Endothelial cell of umbilical vein (primary cell): ENCODE data around the gene SIM1. TPM values are rescaled to one million over a fixed set of nuclear protein-coding genes. Genes with fewer than 3 reads are reported as not detected.

Experiments
- BruUV-seq: library from RNA; stranded (reverse); fragments of 400-500 nt; replicated peaks from 2 replicates; lab custom pipeline; 2021; lab: Mats Ljungman, UMichigan
- CTCF ChIA-PET: fragments of 300-600, 350-600 bp; sonication (Branson Sonifier 250); formaldehyde crosslinking; loops from one replicate; lab custom pipeline; 2021; ENCODE audit warnings: antibody characterized with exemption, inconsistent platforms; lab: Charles Lee
- POLR2A ChIA-PET: fragments of 300-600, 350-600 bp; sonication (Branson Sonifier 250); formaldehyde crosslinking; loops from one replicate; lab custom pipeline; 2021; ENCODE audit warnings: antibody characterized with exemption, inconsistent platforms; lab: Charles Lee
- DNase-seq: peaks from one replicate; pipeline ENCODE4 v3.0.0-alpha.2; 2011; ENCODE audit warnings: low read depth, low spot score
- FAIRE-seq: peaks from 2 replicates; lab custom pipeline; 2011; peaks lifted over from hg19 to GRCh38; lab: Jason Lieb, UNC
- H2AFZ ChIP-seq: 2 replicates; pipeline ENCODE4 v1.6.0; 2012; ENCODE audit warnings: low read depth, low read length, control low read depth, inconsistent platforms
- H3K27ac ChIP-seq: 2 replicates; pipeline ENCODE4 v1.5.1; 2011; ENCODE audit warnings: low read depth, mild to moderate bottlenecking, control low read depth, low read length, moderate library complexity; ENCODE audit not compliant: insufficient read depth
- H3K27me3 ChIP-seq, 2 experiments: 2 replicates each; pipeline versions ENCODE4 v1.6.0 to v1.6.1; 2011; ENCODE audit warnings: low read length in 2 of 2, mixed read lengths in 1 of 2; ENCODE audit not compliant: control insufficient read depth in 2 of 2, insufficient read depth in 2 of 2
- H3K36me3 ChIP-seq, 2 experiments: 2 replicates in 1 of 2; 3 replicates in 1 of 2; pipeline ENCODE4 v1.5.1; 2011; ENCODE audit warnings: low read length in 2 of 2, mild to moderate bottlenecking in 1 of 2, moderate library complexity in 1 of 2; ENCODE audit not compliant: control insufficient read depth in 2 of 2, insufficient read depth in 2 of 2; ENCODE audit errors: extremely low read depth in 1 of 2
- H3K4me1 ChIP-seq: 3 replicates; pipeline ENCODE4 v1.5.1; 2011; ENCODE audit warnings: mild to moderate bottlenecking, low read length; ENCODE audit not compliant: control insufficient read depth, insufficient read depth; ENCODE audit errors: extremely low read depth
- H3K4me2 ChIP-seq: 2 replicates; pipeline ENCODE4 v1.6.1; 2011; ENCODE audit warnings: low read length, control low read depth, mixed read lengths; ENCODE audit not compliant: insufficient read depth
- H3K4me3 ChIP-seq, 3 experiments: fragments of 200-600 bp in 1 of 3; sonication (generic), shearing (Covaris generic) in 1 of 3; replicated peaks in 1 of 3; 2 replicates each; pipeline ENCODE4 v1.5.1; 2011 to 2016; ENCODE audit warnings: control low read depth in 3 of 3, low read length in 3 of 3, mild to moderate bottlenecking in 2 of 3, inconsistent platforms in 1 of 3, low read depth in 1 of 3, moderate library complexity in 1 of 3; ENCODE audit not compliant: insufficient read depth in 1 of 3
- H3K79me2 ChIP-seq: 2 replicates; pipeline ENCODE4 v1.6.0; 2012; ENCODE audit warnings: low read length, inconsistent platforms; ENCODE audit not compliant: control insufficient read depth, insufficient read depth
- H3K9ac ChIP-seq: replicated peaks from 2 replicates; pipeline ENCODE3; 2011; ENCODE audit warnings: low read length, control low read depth; ENCODE audit not compliant: insufficient read depth; ENCODE audit errors: extremely low read depth
- H3K9me1 ChIP-seq: replicated peaks from 3 replicates; pipeline ENCODE4 v1.6.0; 2011; ENCODE audit warnings: mild to moderate bottlenecking, low read length; ENCODE audit not compliant: control insufficient read depth, insufficient read depth; ENCODE audit errors: extremely low read depth
- H3K9me3 ChIP-seq: replicated peaks from 2 replicates; pipeline ENCODE4 v1.5.1; 2012; ENCODE audit warnings: low read length, inconsistent platforms; ENCODE audit not compliant: control insufficient read depth, insufficient read depth
- H4K20me1 ChIP-seq: replicated peaks from 2 replicates; pipeline ENCODE3; 2011; ENCODE audit warnings: mild to moderate bottlenecking, low read length; ENCODE audit not compliant: control insufficient read depth, insufficient read depth; ENCODE audit errors: extremely low read depth
- CTCF ChIP-seq, 2 donors: IDR thresholded peaks; 1 replicate in 1 of 2; 2 replicates in 1 of 2; pipeline ENCODE4 v1.5.1; 2011; ENCODE audit warnings: low read length in 2 of 2, mild to moderate bottlenecking in 2 of 2, moderate library complexity in 2 of 2, control low read depth in 1 of 2, inconsistent platforms in 1 of 2, low read depth in 1 of 2; ENCODE audit not compliant: insufficient read depth in 1 of 2; ENCODE audit errors: extremely low read depth in 1 of 2
- EZH2 ChIP-seq: IDR thresholded peaks from 2 replicates; pipeline ENCODE4 v1.6.1; 2012; ENCODE audit warnings: borderline replicate concordance, low read depth, mild to moderate bottlenecking, moderate library complexity, low read length, inconsistent platforms; ENCODE audit not compliant: severe bottlenecking
- FOS ChIP-seq: IDR thresholded peaks from 2 replicates; pipeline ENCODE4 v1.6.1; 2011; ENCODE audit warnings: mild to moderate bottlenecking, low read length, moderate library complexity, borderline replicate concordance; ENCODE audit not compliant: insufficient read depth
- GATA2 ChIP-seq: IDR thresholded peaks from 2 replicates; pipeline ENCODE4 v1.7.0; 2011; ENCODE audit warnings: low read depth, mild to moderate bottlenecking, moderate library complexity, mixed read lengths, low read length; ENCODE audit not compliant: insufficient read length, insufficient read depth
- JUN ChIP-seq: IDR thresholded peaks from 2 replicates; pipeline ENCODE4 v1.6.1; 2011; ENCODE audit warnings: borderline replicate concordance, low read depth; ENCODE audit not compliant: insufficient read length, insufficient read depth
- MYC ChIP-seq: IDR thresholded peaks from one replicate; pipeline ENCODE4 v1.6.1; 2011; ENCODE audit warnings: mild to moderate bottlenecking, low read depth, low read length
- POLR2A ChIP-seq: IDR thresholded peaks from 2 replicates; pipeline ENCODE4 v1.6.1; 2012; ENCODE audit warnings: low read depth, mild to moderate bottlenecking, control low read depth, low read length
- POLR2AphosphoS5 ChIP-seq: IDR thresholded peaks from 2 replicates; pipeline ENCODE4 v1.6.1; 2012; ENCODE audit warnings: low read depth, mild to moderate bottlenecking, control low read depth, low read length, moderate library complexity; ENCODE audit not compliant: insufficient read depth
- dilution Hi-C: fragments of 300-500 bp; cut with MboI; formaldehyde crosslinking; loops from one replicate; pipeline ENCODE4 v1.15.0; 2019; ENCODE audit warnings: low sequenced_read_pairs; ENCODE audit not compliant: extremely low pct_ligation_motif_present
- intact Hi-C: fragments of 100-400 bp; cut with micrococcal nuclease; formaldehyde crosslinking; loops from one replicate; pipeline ENCODE4 v1.10.0; 2022
- polyA plus RNA-seq, 4 experiments: library from polyadenylated mRNA; depleted of rRNA in 3 of 4; stranded (reverse) in 3 of 4; unstranded in 1 of 4; fragments of >200 nt; gene quantifications; 2 replicates each; pipeline versions ENCODE4 v1.2.1 to v1.2.3, GENCODE V29; 2011 to 2012; ENCODE audit warnings: missing spikeins in 1 of 4
- total RNA-seq: library from RNA; stranded (reverse); gene quantifications from 2 replicates; pipeline ENCODE4 v1.2.3, GENCODE V29; 2021
- TF ChIP-seq, protein P1 (sequence below): IDR thresholded peaks from 2 replicates; pipeline ENCODE4 v1.6.1; 2011; ENCODE audit not compliant: insufficient read depth, insufficient read length

The SIM1 gene
- total and polyA plus RNA-seq, 2 donors (not counting 3 experiments of a cell fraction or from before 2014, with no cell fraction given): 0.14 to 0.29 TPM

DNA sequence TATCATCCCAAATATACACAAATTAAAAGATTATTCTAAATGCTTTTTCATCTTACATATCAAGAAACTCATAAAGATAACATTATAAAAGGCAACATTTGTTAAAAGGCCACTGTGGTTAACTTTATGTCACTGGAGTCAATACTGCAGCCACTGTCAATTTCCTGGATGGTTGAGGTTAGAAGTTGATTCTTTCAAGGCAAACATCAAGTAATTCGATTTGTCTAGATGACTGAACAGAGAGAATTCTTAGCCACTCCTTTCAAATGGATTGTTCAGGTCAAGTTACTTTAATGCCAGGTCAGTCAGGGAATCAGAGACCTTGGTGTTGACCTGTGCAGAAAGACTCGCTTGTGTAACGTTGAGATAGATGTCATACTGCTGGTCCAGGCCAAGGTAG, 44.4 kb upstream of the SIM1 start:
- Histone ChIP-seq H3K4me3 (no peak overlapping the region), H3K27me3 (no peaks in the 10 kb centered on the region), H4K20me1 (no peaks in the 10 kb centered on the region), H3K36me3 (peaks cover 3 to 5% of the 10 kb centered on the region in 2 experiments), H2AFZ (no peak overlapping the region), H3K79me2 (no peaks in the 10 kb centered on the region), H3K9me1 (no peaks in the 10 kb centered on the region), H3K4me1 (peaks cover 10% of the 10 kb centered on the region), H3K27ac (no peak overlapping the region), H3K4me2 (no peak overlapping the region), H3K9me3 (no peaks in the 10 kb centered on the region), H3K9ac (no peak overlapping the region)
- intact Hi-C loops: no loop called here
- no peak for TF ChIP-seq POLR2A
- TF ChIP-seq CTCF (IDR thresholded peaks at IDR 0.05; ENCODE audit: extremely low read depth in 1 of 2, insufficient read depth in 1 of 2, low read depth in 1 of 2, low read length in 2 of 2): no peak
- no peak for TF ChIP-seq EZH2
- no peak for TF ChIP-seq POLR2AphosphoS5
- no peak for TF ChIP-seq MYC
- no peak for TF ChIP-seq GATA2
- TF ChIP-seq JUN: no peak
- no peak for TF ChIP-seq FOS
- TF ChIP-seq, protein P1, sequence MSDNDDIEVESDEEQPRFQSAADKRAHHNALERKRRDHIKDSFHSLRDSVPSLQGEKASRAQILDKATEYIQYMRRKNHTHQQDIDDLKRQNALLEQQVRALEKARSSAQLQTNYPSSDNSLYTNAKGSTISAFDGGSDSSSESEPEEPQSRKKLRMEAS: no peak
- ChIA-PET POLR2A (no interaction called here), CTCF (no interaction called here)
- no peak for DNase-seq
- no peak for FAIRE-seq
- dilution Hi-C loops: no loop called here
- no TSS peak for BruUV-seq
